ENCODE results near the gene FOCAD. TPM values are rescaled to one million over a fixed set of nuclear protein-coding genes. Genes with fewer than 3 reads are reported as not detected.

FOCAD gene
- polyA plus RNA-seq, 4 donors, result 3.5 to 14.9 (median 6.9) TPM

- H3K9me3 ChIP-seq (ENCODE audit: control insufficient read depth in 2 of 2, insufficient read depth in 1 of 2, low read depth in 1 of 2, low read length in 1 of 2), result no peaks in the 10 kb centered on the region
- no peak for DNase-seq
- no peaks in the 10 kb centered on the region for H3K36me3 ChIP-seq (ENCODE audit: control insufficient read depth in 3 of 3, insufficient read depth in 2 of 3, low read depth in 1 of 3, low read length in 3 of 3)
- no peaks in the 10 kb centered on the region for H3K4me1 ChIP-seq (ENCODE audit: control insufficient read depth in 3 of 3, insufficient read depth in 2 of 3, low read depth in 1 of 3, low read length in 2 of 3)
- no peak for FAIRE-seq
- 82 to 92% (median 90%) methylated on average over 11 of the region's 11 CpGs for WGBS, 3 donors
- no peaks in the 10 kb centered on the region for H3K27me3 ChIP-seq (ENCODE audit: control insufficient read depth in 3 of 3, insufficient read depth in 3 of 3, low read length in 3 of 3)
- no peak overlapping the region for H3K27ac ChIP-seq (ENCODE audit: low read depth in 1 of 3, low read length in 2 of 3)
- H3K4me3 ChIP-seq (ENCODE audit: low read depth in 1 of 3, low read length in 3 of 3), result no peak overlapping the region
Observed at GRCh38 chr9:20804489-20805250, 120.6 kb downstream of the FOCAD start.

GRCh38 chr9:20805766-20806165, 121.7 kb downstream of the FOCAD start:
- no peak for FAIRE-seq
- no peaks in the 10 kb centered on the region for H3K9me3 ChIP-seq (ENCODE audit: control insufficient read depth in 2 of 2, insufficient read depth in 1 of 2, low read depth in 1 of 2, low read length in 1 of 2)
- no peak overlapping the region for H3K27ac ChIP-seq (ENCODE audit: low read depth in 1 of 3, low read length in 2 of 3)
- H3K4me3 ChIP-seq (ENCODE audit: low read depth in 1 of 3, low read length in 3 of 3), result no peak overlapping the region
- 92 to 97% (median 95%) methylated on average over 2 of the region's 2 CpGs for WGBS, 3 donors
- H3K27me3 ChIP-seq (ENCODE audit: control insufficient read depth in 3 of 3, insufficient read depth in 3 of 3, low read length in 3 of 3), result no peaks in the 10 kb centered on the region
- DNase-seq, result no peak
- no peaks in the 10 kb centered on the region for H3K36me3 ChIP-seq (ENCODE audit: control insufficient read depth in 3 of 3, insufficient read depth in 2 of 3, low read depth in 1 of 3, low read length in 3 of 3)
- H3K4me1 ChIP-seq (ENCODE audit: control insufficient read depth in 3 of 3, insufficient read depth in 2 of 3, low read depth in 1 of 3, low read length in 2 of 3), result no peaks in the 10 kb centered on the region

DNA sequence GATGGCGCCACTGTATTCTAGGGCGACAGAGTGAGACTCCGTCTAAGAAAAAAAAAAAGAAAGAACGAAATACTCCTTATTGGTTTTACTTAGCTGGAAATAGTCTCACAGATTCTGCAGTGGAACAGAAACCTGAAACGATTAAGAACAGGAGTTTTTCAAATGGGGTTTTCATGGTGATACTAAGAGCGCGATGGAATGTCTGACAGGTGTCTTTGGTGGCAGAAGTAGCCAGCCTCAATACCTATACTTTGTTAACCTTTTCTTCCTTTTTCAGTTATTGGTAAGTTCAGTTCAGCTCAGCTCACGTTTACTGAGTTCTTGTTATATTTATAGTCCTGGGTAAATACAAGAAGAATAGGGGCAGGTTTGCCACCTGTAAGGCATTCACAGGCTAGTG, 123.9 kb downstream of the FOCAD start:
- no peak for DNase-seq
- no peak for FAIRE-seq
- WGBS, 3 donors, result 76 to 83% (median 80%) methylated on average over 8 of the region's 8 CpGs
- Histone ChIP-seq H3K27me3 (ENCODE audit: control insufficient read depth in 3 of 3, insufficient read depth in 3 of 3, low read length in 3 of 3) (no peaks in the 10 kb centered on the region), H3K4me1 (ENCODE audit: control insufficient read depth in 3 of 3, insufficient read depth in 2 of 3, low read depth in 1 of 3, low read length in 2 of 3) (no peaks in the 10 kb centered on the region), H3K27ac (ENCODE audit: low read depth in 1 of 3, low read length in 2 of 3) (no peak overlapping the region), H3K4me3 (ENCODE audit: low read depth in 1 of 3, low read length in 3 of 3) (no peak overlapping the region), H3K9me3 (ENCODE audit: control insufficient read depth in 2 of 2, insufficient read depth in 1 of 2, low read depth in 1 of 2, low read length in 1 of 2) (no peaks in the 10 kb centered on the region), H3K36me3 (ENCODE audit: control insufficient read depth in 3 of 3, insufficient read depth in 2 of 3, low read depth in 1 of 3, low read length in 3 of 3) (no peaks in the 10 kb centered on the region)

GRCh38 chr9:20811872-20812271, 127.8 kb downstream of the FOCAD start:
- Histone ChIP-seq H3K27me3 (ENCODE audit: control insufficient read depth in 3 of 3, insufficient read depth in 3 of 3, low read length in 3 of 3) (no peaks in the 10 kb centered on the region), H3K9me3 (ENCODE audit: control insufficient read depth in 2 of 2, insufficient read depth in 1 of 2, low read depth in 1 of 2, low read length in 1 of 2) (no peaks in the 10 kb centered on the region), H3K4me3 (ENCODE audit: low read depth in 1 of 3, low read length in 3 of 3) (no peak overlapping the region), H3K27ac (ENCODE audit: low read depth in 1 of 3, low read length in 2 of 3) (no peak overlapping the region), H3K4me1 (ENCODE audit: control insufficient read depth in 3 of 3, insufficient read depth in 2 of 3, low read depth in 1 of 3, low read length in 2 of 3) (no peaks in the 10 kb centered on the region), H3K36me3 (ENCODE audit: control insufficient read depth in 3 of 3, insufficient read depth in 2 of 3, low read depth in 1 of 3, low read length in 3 of 3) (no peaks in the 10 kb centered on the region)
- DNase-seq (no peak), FAIRE-seq (no peak)

- no peak for DNase-seq
- 59 to 80% (median 72%) methylated on average over 5 of the region's 5 CpGs for WGBS, 3 donors
- Histone ChIP-seq H3K36me3 (ENCODE audit: control insufficient read depth in 3 of 3, insufficient read depth in 2 of 3, low read depth in 1 of 3, low read length in 3 of 3) (no peaks in the 10 kb centered on the region), H3K4me1 (ENCODE audit: control insufficient read depth in 3 of 3, insufficient read depth in 2 of 3, low read depth in 1 of 3, low read length in 2 of 3) (no peaks in the 10 kb centered on the region), H3K27me3 (ENCODE audit: control insufficient read depth in 3 of 3, insufficient read depth in 3 of 3, low read length in 3 of 3) (no peaks in the 10 kb centered on the region), H3K27ac (ENCODE audit: low read depth in 1 of 3, low read length in 2 of 3) (no peak overlapping the region), H3K9me3 (ENCODE audit: control insufficient read depth in 2 of 2, insufficient read depth in 1 of 2, low read depth in 1 of 2, low read length in 1 of 2) (no peaks in the 10 kb centered on the region), H3K4me3 (ENCODE audit: low read depth in 1 of 3, low read length in 3 of 3) (no peak overlapping the region)
- FAIRE-seq, result no peak
Observed at GRCh38 chr9:20815923-20816703, 132.1 kb downstream of the FOCAD start.

DNA sequence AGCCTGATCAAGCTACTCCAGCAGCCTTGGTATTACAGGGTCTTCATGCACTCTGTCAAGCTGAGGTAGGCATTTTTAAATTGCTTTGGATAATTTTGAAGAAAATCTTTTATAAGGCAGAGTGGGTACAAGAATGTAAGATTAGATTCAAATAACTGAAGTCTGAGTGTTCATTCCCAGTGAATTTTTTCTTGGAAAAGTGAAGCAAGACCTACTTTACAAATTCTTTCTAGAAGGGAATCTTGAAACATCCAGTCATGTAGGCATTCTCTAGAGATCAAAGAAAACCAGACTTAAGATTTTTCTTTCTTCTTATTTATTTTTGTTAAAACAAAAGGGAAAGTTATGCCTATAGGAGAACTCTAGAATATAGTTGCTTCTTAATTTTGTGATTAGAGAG, 139.0 kb downstream of the FOCAD start:
- Histone ChIP-seq H3K36me3 (ENCODE audit: control insufficient read depth in 3 of 3, insufficient read depth in 2 of 3, low read depth in 1 of 3, low read length in 3 of 3) (no peaks in the 10 kb centered on the region), H3K27ac (ENCODE audit: low read depth in 1 of 3, low read length in 2 of 3) (no peak overlapping the region), H3K27me3 (ENCODE audit: control insufficient read depth in 3 of 3, insufficient read depth in 3 of 3, low read length in 3 of 3) (no peaks in the 10 kb centered on the region), H3K4me3 (ENCODE audit: low read depth in 1 of 3, low read length in 3 of 3) (no peak overlapping the region), H3K9me3 (ENCODE audit: control insufficient read depth in 2 of 2, insufficient read depth in 1 of 2, low read depth in 1 of 2, low read length in 1 of 2) (no peaks in the 10 kb centered on the region), H3K4me1 (ENCODE audit: control insufficient read depth in 3 of 3, insufficient read depth in 2 of 3, low read depth in 1 of 3, low read length in 2 of 3) (no peaks in the 10 kb centered on the region)
- FAIRE-seq, result no peak
- no peak for DNase-seq

DNA sequence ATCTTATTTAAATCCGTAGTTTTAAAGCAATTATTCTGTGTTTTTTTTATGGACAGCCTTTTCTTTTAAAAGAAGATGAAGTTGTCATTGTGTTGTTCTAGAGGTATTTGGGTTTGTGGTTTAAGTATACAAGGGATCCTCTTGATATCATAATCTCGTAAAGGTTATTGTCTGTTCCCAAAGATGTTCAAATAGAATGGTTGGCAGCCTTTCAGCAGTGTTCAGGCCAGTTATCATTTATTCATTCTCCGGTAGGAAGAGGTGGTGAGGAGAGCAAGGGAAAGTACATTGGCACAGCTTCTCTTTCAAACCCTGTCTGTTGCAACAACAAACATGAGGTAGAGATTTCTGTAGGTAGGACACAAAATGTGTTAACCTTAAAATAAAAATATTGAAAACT, 147.0 kb downstream of the FOCAD start:
- no peak for FAIRE-seq
- H3K27me3 ChIP-seq (ENCODE audit: control insufficient read depth in 3 of 3, insufficient read depth in 3 of 3, low read length in 3 of 3), result no peaks in the 10 kb centered on the region
- H3K4me3 ChIP-seq (ENCODE audit: low read depth in 1 of 3, low read length in 3 of 3), result no peak overlapping the region
- H3K27ac ChIP-seq (ENCODE audit: low read depth in 1 of 3, low read length in 2 of 3), result no peak overlapping the region
- no peak for DNase-seq
- H3K36me3 ChIP-seq (ENCODE audit: control insufficient read depth in 3 of 3, insufficient read depth in 2 of 3, low read depth in 1 of 3, low read length in 3 of 3), result no peaks in the 10 kb centered on the region
- H3K9me3 ChIP-seq (ENCODE audit: control insufficient read depth in 2 of 2, insufficient read depth in 1 of 2, low read depth in 1 of 2, low read length in 1 of 2), result no peaks in the 10 kb centered on the region
- H3K4me1 ChIP-seq (ENCODE audit: control insufficient read depth in 3 of 3, insufficient read depth in 2 of 3, low read depth in 1 of 3, low read length in 2 of 3), result no peaks in the 10 kb centered on the region
- 86 to 93% (median 93%) methylated on average over 3 of the region's 3 CpGs for WGBS, 3 donors

DNA sequence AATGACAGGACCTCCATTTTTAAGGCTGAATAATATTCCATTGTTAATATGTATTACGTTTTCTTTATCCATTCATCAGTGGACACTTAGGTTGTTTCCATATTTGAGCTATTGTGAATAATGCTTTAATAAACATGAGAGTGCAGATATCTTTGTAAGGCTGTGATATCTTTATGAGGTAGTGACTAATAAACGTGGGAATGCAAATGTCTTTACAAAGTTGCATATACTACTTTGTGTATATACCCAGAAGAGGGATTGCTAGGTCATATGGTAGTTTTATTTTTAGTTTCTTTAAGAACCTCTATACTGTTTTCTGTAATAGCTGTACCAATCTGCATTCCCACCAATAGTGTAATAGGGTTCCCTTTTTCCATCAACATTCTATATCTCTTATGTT, 148.7 kb downstream of the FOCAD start:
- Histone ChIP-seq H3K27me3 (ENCODE audit: control insufficient read depth in 3 of 3, insufficient read depth in 3 of 3, low read length in 3 of 3) (no peaks in the 10 kb centered on the region), H3K4me1 (ENCODE audit: control insufficient read depth in 3 of 3, insufficient read depth in 2 of 3, low read depth in 1 of 3, low read length in 2 of 3) (no peaks in the 10 kb centered on the region), H3K36me3 (ENCODE audit: control insufficient read depth in 3 of 3, insufficient read depth in 2 of 3, low read depth in 1 of 3, low read length in 3 of 3) (no peaks in the 10 kb centered on the region), H3K27ac (ENCODE audit: low read depth in 1 of 3, low read length in 2 of 3) (no peak overlapping the region), H3K4me3 (ENCODE audit: low read depth in 1 of 3, low read length in 3 of 3) (no peak overlapping the region), H3K9me3 (ENCODE audit: control insufficient read depth in 2 of 2, insufficient read depth in 1 of 2, low read depth in 1 of 2, low read length in 1 of 2) (no peaks in the 10 kb centered on the region)
- no peak for DNase-seq
- no peak for FAIRE-seq
- 74 to 84% (median 74%) methylated on average over 2 of the region's 2 CpGs for WGBS, 3 donors
